Activated naive CD8-positive, alpha-beta T cell treated with anti-CD3 and anti-CD28 coated beads for 36 hours (primary cell): ENCODE data around the gene HS2ST1. TPM values are rescaled to one million over a fixed set of nuclear protein-coding genes. Genes with fewer than 3 reads are reported as not detected.

Experiments used
- DNase-seq: peaks from one replicate; pipeline ENCODE4 v3.0.0; 2021
- H3K27ac Mint-ChIP-seq: one replicate; pipeline ENCODE4 v1.8.0; 2022; ENCODE audit warnings: mild to moderate bottlenecking, moderate library complexity, mixed read lengths
- H3K27me3 Mint-ChIP-seq: one replicate; pipeline ENCODE4 v1.8.0; 2022; ENCODE audit warnings: mild to moderate bottlenecking, mixed read lengths
- H3K36me3 Mint-ChIP-seq: one replicate; pipeline ENCODE4 v1.8.0; 2021; ENCODE audit warnings: mild to moderate bottlenecking, mixed read lengths
- H3K4me1 Mint-ChIP-seq: one replicate; pipeline ENCODE4 v1.8.0; 2021; ENCODE audit warnings: mixed read lengths
- H3K4me3 Mint-ChIP-seq: one replicate; pipeline ENCODE4 v1.8.0; 2022; ENCODE audit warnings: mild to moderate bottlenecking, moderate library complexity, mixed read lengths
- H3K9me3 Mint-ChIP-seq: one replicate; pipeline ENCODE4 v1.8.0; 2022; ENCODE audit warnings: mixed read lengths
- total RNA-seq, 2 experiments: library from RNA; stranded (reverse); gene quantifications; one replicate each; pipeline ENCODE4 v1.2.3, GENCODE V29; 2021

HS2ST1 gene
- total RNA-seq, 2 experiments from 2014 or later: 22.9 to 23.8 TPM

- Mint-ChIP-seq H3K9me3 (no peaks in the 10 kb centered on the region), H3K36me3 (peaks cover 34% of the 10 kb centered on the region), H3K27me3 (no peaks in the 10 kb centered on the region), H3K4me1 (peaks cover 41% of the 10 kb centered on the region), H3K27ac (no peak within 1 kb of the TSS), H3K4me3 (no peak within 1 kb of the TSS)
- peak; percentile 97 for DNase-seq
Measured at GRCh38 chr1:86913896-86914600, 387 bp upstream of the HS2ST1 start, which contains the start of gene SELENOF. SELENOF (minus strand) TSS chr1:86914126; CDS start chr1:86914111, 15 bp downstream.

- no peaks in the 10 kb centered on the region for H3K27me3 Mint-ChIP-seq
- no peaks in the 10 kb centered on the region for H3K9me3 Mint-ChIP-seq
- H3K27ac Mint-ChIP-seq: no peak overlapping the region
- H3K4me3 Mint-ChIP-seq: no peak overlapping the region
- H3K4me1 Mint-ChIP-seq: peaks cover 31% of the 10 kb centered on the region
- peaks cover 22% of the 10 kb centered on the region for H3K36me3 Mint-ChIP-seq
- DNase-seq: peak; percentile 49
Measured at GRCh38 chr1:86914998-86915736, 732 bp downstream of the HS2ST1 start.

- Mint-ChIP-seq H3K4me3 (no peak overlapping the region), H3K9me3 (peaks cover 2% of the 10 kb centered on the region), H3K27ac (no peak overlapping the region), H3K4me1 (peaks cover 26% of the 10 kb centered on the region), H3K36me3 (peaks cover 16% of the 10 kb centered on the region), H3K27me3 (no peaks in the 10 kb centered on the region)
- DNase-seq: no peak
Measured at GRCh38 chr1:86915737-86916235, 1.4 kb downstream of the HS2ST1 start.

- Mint-ChIP-seq H3K4me3 (peak overlapping the region; percentile 32), H3K27ac (no peak overlapping the region), H3K9me3 (peaks cover 5% of the 10 kb centered on the region), H3K27me3 (no peaks in the 10 kb centered on the region), H3K4me1 (peaks cover 17% of the 10 kb centered on the region), H3K36me3 (peaks cover 8% of the 10 kb centered on the region)
- DNase-seq: no peak
Measured at GRCh38 chr1:86916752-86917151, 2.3 kb downstream of the HS2ST1 start.

- H3K4me3 Mint-ChIP-seq: no peak overlapping the region
- H3K9me3 Mint-ChIP-seq: peaks cover 31% of the 10 kb centered on the region
- peaks cover 39% of the 10 kb centered on the region for H3K36me3 Mint-ChIP-seq
- DNase-seq: no peak
- no peaks in the 10 kb centered on the region for H3K27me3 Mint-ChIP-seq
- no peak overlapping the region for H3K27ac Mint-ChIP-seq
- peaks cover 13% of the 10 kb centered on the region for H3K4me1 Mint-ChIP-seq
Measured at GRCh38 chr1:86922445-86922844, 8.0 kb downstream of the HS2ST1 start.

- Mint-ChIP-seq H3K36me3 (peaks cover 39% of the 10 kb centered on the region), H3K27me3 (no peaks in the 10 kb centered on the region), H3K4me3 (no peak overlapping the region), H3K4me1 (peaks cover 19% of the 10 kb centered on the region), H3K9me3 (peaks cover 31% of the 10 kb centered on the region), H3K27ac (no peak overlapping the region)
- DNase-seq: no peak
Measured at GRCh38 chr1:86924324-86924960, 10.0 kb downstream of the HS2ST1 start.

- DNase-seq: no peak
- H3K9me3 Mint-ChIP-seq: peaks cover 30% of the 10 kb centered on the region
Measured at GRCh38 chr1:86925742-86926141, 11.3 kb downstream of the HS2ST1 start.

DNA sequence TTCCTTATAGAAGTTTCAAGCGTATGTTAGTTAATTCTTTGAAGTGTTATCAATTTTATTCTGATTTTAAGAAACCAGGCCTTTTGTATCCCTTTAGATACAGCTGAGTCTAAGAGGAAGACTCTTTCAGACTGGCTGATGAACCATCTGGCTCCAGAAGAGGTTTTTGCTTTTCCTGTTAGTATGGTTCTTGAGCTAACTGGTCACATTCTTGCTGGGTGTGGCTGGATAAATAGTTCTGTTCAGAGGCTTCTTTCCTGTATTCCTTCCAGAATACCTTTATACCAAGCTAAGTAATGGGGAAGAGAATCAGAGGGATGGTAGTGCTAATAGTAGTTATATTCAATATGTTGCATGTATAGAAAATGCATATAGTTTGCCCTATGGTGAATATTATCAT is 12.4 kb downstream of the HS2ST1 start:
- Mint-ChIP-seq H3K36me3 (peaks cover 37% of the 10 kb centered on the region), H3K4me1 (peaks cover 21% of the 10 kb centered on the region), H3K27me3 (no peaks in the 10 kb centered on the region), H3K27ac (no peak overlapping the region), H3K9me3 (peaks cover 25% of the 10 kb centered on the region), H3K4me3 (no peak overlapping the region)
- DNase-seq: no peak

More at GRCh38 chr1:86925742-86926141, 11.3 kb downstream of the HS2ST1 start:
- H3K4me3 Mint-ChIP-seq: no peak overlapping the region
- no peaks in the 10 kb centered on the region for H3K27me3 Mint-ChIP-seq
- no peak overlapping the region for H3K27ac Mint-ChIP-seq
- peaks cover 21% of the 10 kb centered on the region for H3K4me1 Mint-ChIP-seq
- H3K36me3 Mint-ChIP-seq: peaks cover 39% of the 10 kb centered on the region

DNA sequence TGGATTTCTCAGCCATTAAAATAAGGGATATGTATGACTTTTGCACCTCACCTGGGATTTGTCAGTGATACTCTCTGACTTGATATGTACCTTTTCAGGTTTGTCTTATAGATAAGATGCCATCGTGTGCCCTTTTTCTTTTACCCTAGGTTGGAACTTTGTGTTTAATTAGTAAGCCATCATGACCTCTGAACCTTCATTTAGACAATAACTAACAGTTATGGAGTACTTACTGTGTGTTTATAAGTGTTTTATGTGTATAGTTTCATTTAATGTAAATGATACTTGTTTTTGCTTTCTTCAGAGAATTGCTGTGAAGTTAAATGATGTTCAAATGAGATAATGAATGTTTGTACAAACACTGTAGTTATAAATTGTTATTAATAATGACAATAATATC is 14.4 kb downstream of the HS2ST1 start:
- no peak overlapping the region for H3K27ac Mint-ChIP-seq
- peaks cover 16% of the 10 kb centered on the region for H3K9me3 Mint-ChIP-seq
- no peak for DNase-seq
- H3K4me1 Mint-ChIP-seq: peaks cover 29% of the 10 kb centered on the region
- no peaks in the 10 kb centered on the region for H3K27me3 Mint-ChIP-seq
- H3K4me3 Mint-ChIP-seq: no peak overlapping the region
- peaks cover 22% of the 10 kb centered on the region for H3K36me3 Mint-ChIP-seq

DNA sequence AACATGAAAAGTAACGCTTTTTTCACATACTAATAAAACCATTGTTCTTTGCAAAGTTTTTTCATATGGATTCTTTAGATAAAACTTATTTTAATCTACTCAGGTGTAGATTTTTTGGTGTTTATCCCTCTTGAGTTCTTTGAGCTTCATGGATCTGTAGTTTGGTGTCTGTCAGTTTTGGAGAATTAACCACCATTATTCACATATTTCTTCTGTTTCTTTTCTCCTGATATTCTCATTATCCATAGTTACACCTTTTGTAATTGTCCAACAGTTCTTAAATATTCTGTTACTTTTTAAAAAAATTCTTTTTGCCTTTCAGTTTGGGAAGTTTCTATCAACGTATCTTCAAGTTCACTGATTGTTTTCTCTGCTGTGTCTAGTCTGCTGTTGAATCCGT is 18.6 kb downstream of the HS2ST1 start:
- Mint-ChIP-seq H3K9me3 (no peaks in the 10 kb centered on the region), H3K27me3 (no peaks in the 10 kb centered on the region), H3K4me1 (peaks cover 24% of the 10 kb centered on the region), H3K4me3 (no peak overlapping the region), H3K36me3 (no peaks in the 10 kb centered on the region), H3K27ac (no peak overlapping the region)
- DNase-seq: no peak

GRCh38 chr1:86933562-86934377 is 19.3 kb downstream of the HS2ST1 start:
- H3K36me3 Mint-ChIP-seq: no peaks in the 10 kb centered on the region
- H3K27ac Mint-ChIP-seq: no peak overlapping the region
- H3K27me3 Mint-ChIP-seq: no peaks in the 10 kb centered on the region
- no peaks in the 10 kb centered on the region for H3K9me3 Mint-ChIP-seq
- no peak for DNase-seq
- H3K4me3 Mint-ChIP-seq: no peak overlapping the region
- peaks cover 22% of the 10 kb centered on the region for H3K4me1 Mint-ChIP-seq

- no peak for DNase-seq
- Mint-ChIP-seq H3K4me3 (no peak overlapping the region), H3K27me3 (no peaks in the 10 kb centered on the region), H3K4me1 (peaks cover 20% of the 10 kb centered on the region), H3K36me3 (peaks cover 1% of the 10 kb centered on the region), H3K9me3 (no peaks in the 10 kb centered on the region), H3K27ac (no peak overlapping the region)
Measured at GRCh38 chr1:86938450-86938849, 24.0 kb downstream of the HS2ST1 start.

GRCh38 chr1:86938855-86939254 is 24.4 kb downstream of the HS2ST1 start:
- peaks cover 1% of the 10 kb centered on the region for H3K36me3 Mint-ChIP-seq
- no peak overlapping the region for H3K4me3 Mint-ChIP-seq
- H3K4me1 Mint-ChIP-seq: peaks cover 16% of the 10 kb centered on the region
- DNase-seq: no peak
- H3K9me3 Mint-ChIP-seq: no peaks in the 10 kb centered on the region
- no peak overlapping the region for H3K27ac Mint-ChIP-seq
- no peaks in the 10 kb centered on the region for H3K27me3 Mint-ChIP-seq

DNA sequence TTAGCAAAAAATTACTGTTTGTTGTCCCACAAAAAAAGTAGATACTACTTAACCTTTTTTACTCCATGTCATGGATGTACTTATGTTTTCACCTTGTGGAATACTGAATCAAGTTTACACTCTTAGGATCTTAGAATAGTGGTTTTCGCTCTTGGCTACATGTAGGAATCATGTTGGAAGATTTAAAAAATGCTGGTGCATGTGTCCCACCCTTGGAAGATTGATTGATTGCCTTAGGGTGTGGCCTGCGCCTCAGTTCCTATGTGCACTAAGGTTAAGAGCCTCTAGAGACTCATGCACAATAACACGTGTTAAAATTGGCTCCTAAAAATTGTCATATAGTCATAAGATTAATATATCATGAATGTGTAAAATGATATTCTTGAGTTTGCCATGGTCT is 25.0 kb downstream of the HS2ST1 start:
- Mint-ChIP-seq H3K27me3 (no peaks in the 10 kb centered on the region), H3K4me3 (no peak overlapping the region), H3K36me3 (peaks cover 1% of the 10 kb centered on the region), H3K4me1 (peaks cover 10% of the 10 kb centered on the region), H3K9me3 (no peaks in the 10 kb centered on the region), H3K27ac (no peak overlapping the region)
- no peak for DNase-seq
